CD4-positive, alpha-beta T cell treated with Interleukin-17A for 4 hours (primary cell): ENCODE results near the gene TRIM62.

ENCODE experiments used
- DNase-seq: peaks from one replicate; pipeline ENCODE4 v3.0.0-alpha.2; 2020; ENCODE audit warnings: mixed read lengths

The TRIM62 gene

DNA sequence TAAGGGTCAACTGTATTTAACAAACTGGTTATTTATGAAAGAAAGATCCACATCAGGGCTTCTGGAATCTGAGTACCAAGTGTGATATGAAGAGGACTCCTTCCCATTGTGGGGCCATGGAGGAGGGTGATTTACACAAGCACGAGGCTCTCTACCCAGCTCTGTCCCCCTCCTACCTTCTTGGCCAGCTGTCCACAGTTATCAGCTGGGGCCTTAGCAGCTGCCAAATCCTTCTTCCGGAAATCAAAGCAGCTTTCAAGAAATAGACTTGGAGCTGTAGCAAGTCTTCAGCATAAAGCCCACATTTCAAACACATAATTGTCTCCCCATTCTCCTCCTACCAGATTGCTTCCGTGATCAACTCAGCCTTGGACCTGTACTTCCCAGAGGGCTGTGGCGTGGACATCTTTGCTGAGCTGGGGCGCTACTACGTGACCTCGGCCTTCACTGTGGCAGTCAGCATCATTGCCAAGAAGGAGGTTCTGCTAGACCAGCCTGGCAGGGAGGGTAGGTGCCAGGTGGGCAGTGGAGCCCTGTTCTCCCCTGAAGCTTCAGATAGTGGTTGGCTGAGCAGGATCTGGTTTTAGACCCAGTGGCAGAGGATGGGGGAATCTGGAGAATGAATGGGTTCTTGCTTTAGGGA, 85.4 kb downstream of the TRIM62 start:
- DNase-seq = no peak
